ENCODE measurements around the gene DCANP1.

DNA sequence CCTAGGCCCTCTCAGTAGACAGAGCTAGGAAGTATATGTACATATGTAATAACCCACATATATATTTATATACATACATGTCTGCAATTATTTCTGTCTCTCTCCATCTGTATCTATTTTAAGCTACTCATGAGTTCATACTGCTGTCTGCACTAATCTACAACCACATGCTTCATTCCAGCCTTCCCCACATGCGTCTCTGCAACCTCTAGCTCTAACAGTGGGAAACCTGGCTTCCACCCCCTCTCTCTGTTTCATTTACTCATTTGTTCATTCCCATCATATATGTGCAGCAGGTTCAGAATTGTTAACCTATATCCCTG is 23.3 kb downstream of the DCANP1 start:
- TF ChIP-seq, protein P1, sequence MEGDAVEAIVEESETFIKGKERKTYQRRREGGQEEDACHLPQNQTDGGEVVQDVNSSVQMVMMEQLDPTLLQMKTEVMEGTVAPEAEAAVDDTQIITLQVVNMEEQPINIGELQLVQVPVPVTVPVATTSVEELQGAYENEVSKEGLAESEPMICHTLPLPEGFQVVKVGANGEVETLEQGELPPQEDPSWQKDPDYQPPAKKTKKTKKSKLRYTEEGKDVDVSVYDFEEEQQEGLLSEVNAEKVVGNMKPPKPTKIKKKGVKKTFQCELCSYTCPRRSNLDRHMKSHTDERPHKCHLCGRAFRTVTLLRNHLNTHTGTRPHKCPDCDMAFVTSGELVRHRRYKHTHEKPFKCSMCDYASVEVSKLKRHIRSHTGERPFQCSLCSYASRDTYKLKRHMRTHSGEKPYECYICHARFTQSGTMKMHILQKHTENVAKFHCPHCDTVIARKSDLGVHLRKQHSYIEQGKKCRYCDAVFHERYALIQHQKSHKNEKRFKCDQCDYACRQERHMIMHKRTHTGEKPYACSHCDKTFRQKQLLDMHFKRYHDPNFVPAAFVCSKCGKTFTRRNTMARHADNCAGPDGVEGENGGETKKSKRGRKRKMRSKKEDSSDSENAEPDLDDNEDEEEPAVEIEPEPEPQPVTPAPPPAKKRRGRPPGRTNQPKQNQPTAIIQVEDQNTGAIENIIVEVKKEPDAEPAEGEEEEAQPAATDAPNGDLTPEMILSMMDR (IDR thresholded peaks at IDR 0.05): no peak
- TF ChIP-seq POLR2A (IDR thresholded peaks at IDR 0.05): no peak
- TF ChIP-seq EP300 (IDR thresholded peaks at IDR 0.05): no peak

Measured in ovary (tissue), 3 donors.